CD4-positive, alpha-beta T cell treated with Interleukin-1 beta for 1 hour (primary cell): ENCODE measurements around the gene SYNJ1.
A peak's percentile ranks its signal among the peaks of the same experiment; 100 is the strongest.
"Not testable (repeated sequence)": the region's sequence is repeated elsewhere in the genome, so short reads cannot be mapped to it uniquely, and the experiment has no call there.

ENCODE experiments used
- DNase-seq, 2 donors: peaks; one replicate each; pipeline ENCODE4 v3.0.0-alpha.2; 2020 to 2022

Gene SYNJ1

GRCh38 chr21:32612075-32612998 lies 115.5 kb downstream of the SYNJ1 start, which contains the start of gene CFAP298:
CFAP298 (minus strand) TSS chr21:32612377; CDS start chr21:32612243, 134 bp downstream.
- peak; percentile 91 to 92 for DNase-seq

- peak; percentile 7 to 24 for DNase-seq
Measured at GRCh38 chr21:32611471-32611997, 116.3 kb downstream of the SYNJ1 start.

GRCh38 chr21:32610940-32611339 lies 116.9 kb downstream of the SYNJ1 start:
- not testable (repeated sequence) for DNase-seq

GRCh38 chr21:32608851-32609250 lies 119.0 kb downstream of the SYNJ1 start:
- no peak for DNase-seq

GRCh38 chr21:32605469-32605868 lies 122.3 kb downstream of the SYNJ1 start:
- no peak for DNase-seq

- DNase-seq, result no peak
Measured at GRCh38 chr21:32604464-32604863, 123.3 kb downstream of the SYNJ1 start.

- no peak for DNase-seq
Measured at GRCh38 chr21:32603131-32603530, 124.7 kb downstream of the SYNJ1 start.

GRCh38 chr21:32602099-32602498 lies 125.7 kb downstream of the SYNJ1 start:
- DNase-seq, result no peak

GRCh38 chr21:32599526-32599925 lies 128.3 kb downstream of the SYNJ1 start:
- no peak for DNase-seq

GRCh38 chr21:32599091-32599490 lies 128.7 kb downstream of the SYNJ1 start:
- no peak for DNase-seq

- DNase-seq, result no peak
Measured at GRCh38 chr21:32597205-32597604, 130.6 kb downstream of the SYNJ1 start.

GRCh38 chr21:32595431-32595830 lies 132.4 kb downstream of the SYNJ1 start:
- DNase-seq, result no peak

- DNase-seq, result no peak
Measured at GRCh38 chr21:32593690-32594089, 134.1 kb downstream of the SYNJ1 start.

GRCh38 chr21:32592929-32593502 lies 134.8 kb downstream of the SYNJ1 start:
- DNase-seq, result no peak

- no peak for DNase-seq
Measured at GRCh38 chr21:32590130-32590529, 137.7 kb downstream of the SYNJ1 start.

- DNase-seq, result no peak
Measured at GRCh38 chr21:32587651-32588050, 140.2 kb downstream of the SYNJ1 start.

GRCh38 chr21:32587120-32587519 lies 140.7 kb downstream of the SYNJ1 start:
- no peak for DNase-seq

- DNase-seq, result no peak
Measured at GRCh38 chr21:32585970-32586369, 141.8 kb downstream of the SYNJ1 start.

GRCh38 chr21:32585042-32585710 lies 142.6 kb downstream of the SYNJ1 start, which contains the start of gene TCP10L:
TCP10L (minus strand) TSS chr21:32585523; CDS start chr21:32584304, 1,219 bp downstream.
- no peak for DNase-seq

GRCh38 chr21:32584472-32584871 lies 143.3 kb downstream of the SYNJ1 start:
- no peak for DNase-seq

GRCh38 chr21:32581732-32582131 lies 146.1 kb downstream of the SYNJ1 start:
- no peak for DNase-seq

GRCh38 chr21:32580949-32581348 lies 146.9 kb downstream of the SYNJ1 start:
- no peak for DNase-seq
